Measurements from ENCODE around the gene CCDC194. TPM values are rescaled to one million over a fixed set of nuclear protein-coding genes. Genes with fewer than 3 reads are reported as not detected.

Gene CCDC194
- total and polyA plus RNA-seq, 4 donors = 0.12 to 0.50 TPM; not detected in 2

GRCh38 chr19:17423429-17424208, 29.6 kb upstream of the CCDC194 start:
- WGBS = 95% methylated on average over 20 of the region's 20 CpGs
- TF ChIP-seq REST (IDR thresholded peaks at IDR 0.05) (no peak), ATF3 (IDR thresholded peaks at IDR 0.05) (no peak), NR2F2 (IDR thresholded peaks at IDR 0.05) (no peak), TAF1 (conservative IDR thresholded peaks at IDR 0.05) (no peak), EGR1 (IDR thresholded peaks at IDR 0.05; ENCODE audit: low read depth in 2 of 2) (no peak), MAX (IDR thresholded peaks at IDR 0.05) (no peak), SP1 (IDR thresholded peaks at IDR 0.05) (no peak), FOXA1 (IDR thresholded peaks at IDR 0.05) (no peak), YY1 (IDR thresholded peaks at IDR 0.05) (no peak), JUND (IDR thresholded peaks at IDR 0.05) (no peak), HNF4G (IDR thresholded peaks at IDR 0.05) (no peak), GABPA (IDR thresholded peaks at IDR 0.05 in 1 of 2, conservative IDR thresholded peaks at IDR 0.05 in 1 of 2) (no peak), ZBTB33 (IDR thresholded peaks at IDR 0.05) (no peak)

GRCh38 chr19:17421942-17422341, 27.9 kb upstream of the CCDC194 start:
- no peak for DNase-seq (ENCODE audit: low spot score)
- TF ChIP-seq RXRA (IDR thresholded peaks at IDR 0.05) (no peak), HNF4A (conservative IDR thresholded peaks at IDR 0.05) (no peak), GABPA (IDR thresholded peaks at IDR 0.05 in 1 of 2, conservative IDR thresholded peaks at IDR 0.05 in 1 of 2) (no peak), TAF1 (conservative IDR thresholded peaks at IDR 0.05) (no peak), REST (IDR thresholded peaks at IDR 0.05) (no peak), MAX (IDR thresholded peaks at IDR 0.05) (no peak), RAD21 (IDR thresholded peaks at IDR 0.05) (no peak)
- peaks cover 0 to 2% (median 0%) of the 10 kb centered on the region in 4 donors for H3K36me3 ChIP-seq (ENCODE audit: control insufficient read depth in 4 of 4, insufficient read depth in 3 of 4, low read depth in 1 of 4, low read length in 3 of 4)
- no peaks in the 10 kb centered on the region for H3K9me3 ChIP-seq (ENCODE audit: control insufficient read depth in 4 of 4, low read length in 3 of 4)
- no peak overlapping the region for H3K27ac ChIP-seq (ENCODE audit: low read depth in 1 of 2, low read length in 2 of 2)
- H3K27me3 ChIP-seq (ENCODE audit: control insufficient read depth in 4 of 4, insufficient read depth in 4 of 4, low read length in 3 of 4) = no peaks in the 10 kb centered on the region
- peaks cover 0 to 13% (median 8%) of the 10 kb centered on the region in 4 donors for H3K4me1 ChIP-seq (ENCODE audit: control insufficient read depth in 4 of 4, insufficient read depth in 4 of 4, low read length in 3 of 4)
- no peak overlapping the region for H3K4me3 ChIP-seq (ENCODE audit: low read depth in 1 of 3, low read length in 3 of 3)
- H3K9ac ChIP-seq (ENCODE audit: low read depth in 1 of 2, low read length in 2 of 2) = no peak overlapping the region
- WGBS = 98% methylated on average over 4 of the region's 4 CpGs

More at GRCh38 chr19:17423429-17424208, 29.6 kb upstream of the CCDC194 start:
- H3K36me3 ChIP-seq (ENCODE audit: control insufficient read depth in 4 of 4, insufficient read depth in 3 of 4, low read depth in 1 of 4, low read length in 3 of 4) = peaks cover 0 to 2% (median 0%) of the 10 kb centered on the region in 4 donors
- no peaks in the 10 kb centered on the region for H3K27me3 ChIP-seq (ENCODE audit: control insufficient read depth in 4 of 4, insufficient read depth in 4 of 4, low read length in 3 of 4)
- peaks cover 0 to 13% (median 8%) of the 10 kb centered on the region in 4 donors for H3K4me1 ChIP-seq (ENCODE audit: control insufficient read depth in 4 of 4, insufficient read depth in 4 of 4, low read length in 3 of 4)
- no peak overlapping the region for H3K27ac ChIP-seq (ENCODE audit: low read depth in 1 of 2, low read length in 2 of 2)
- no peak overlapping the region for H3K9ac ChIP-seq (ENCODE audit: low read depth in 1 of 2, low read length in 2 of 2)
- DNase-seq (ENCODE audit: low spot score) = no peak
- no peaks in the 10 kb centered on the region for H3K9me3 ChIP-seq (ENCODE audit: control insufficient read depth in 4 of 4, low read length in 3 of 4)
- H3K4me3 ChIP-seq (ENCODE audit: low read depth in 1 of 3, low read length in 3 of 3) = no peak overlapping the region
